ENCODE measurements around the gene EDN1.
A peak's percentile ranks its signal among the peaks of the same experiment; 100 is the strongest.
"Not testable (repeated sequence)": the region's sequence is repeated elsewhere in the genome, so short reads cannot be mapped to it uniquely, and the experiment has no call there.

The EDN1 gene

GRCh38 chr6:12324099-12324498 is 33.9 kb downstream of the EDN1 start:
- Histone ChIP-seq H3K4me1 (ENCODE audit: control insufficient read depth, insufficient read depth, low read length) (peaks cover 18% of the 10 kb centered on the region), H3K4me3 (ENCODE audit: low read length) (no peak overlapping the region), H3K36me3 (ENCODE audit: control insufficient read depth, insufficient read depth, low read length) (no peaks in the 10 kb centered on the region), H3K27me3 (ENCODE audit: control insufficient read depth, insufficient read depth, low read length) (no peaks in the 10 kb centered on the region), H3K9me3 (ENCODE audit: control insufficient read depth, low read length) (no peaks in the 10 kb centered on the region), H3K9ac (ENCODE audit: low read length) (no peak overlapping the region)

- no peak overlapping the region for H3K9ac ChIP-seq (ENCODE audit: low read length)
- no peaks in the 10 kb centered on the region for H3K9me3 ChIP-seq (ENCODE audit: control insufficient read depth, low read length)
- no peaks in the 10 kb centered on the region for H3K36me3 ChIP-seq (ENCODE audit: control insufficient read depth, insufficient read depth, low read length)
- peaks cover 19% of the 10 kb centered on the region for H3K4me1 ChIP-seq (ENCODE audit: control insufficient read depth, insufficient read depth, low read length)
- no peak overlapping the region for H3K4me3 ChIP-seq (ENCODE audit: low read length)
- H3K27me3 ChIP-seq (ENCODE audit: control insufficient read depth, insufficient read depth, low read length) = no peaks in the 10 kb centered on the region
These were observed 34.6 kb downstream of the EDN1 start for GRCh38 chr6:12324748-12325147.

- no peaks in the 10 kb centered on the region for H3K36me3 ChIP-seq (ENCODE audit: control insufficient read depth, insufficient read depth, low read length)
- no peak overlapping the region for H3K4me3 ChIP-seq (ENCODE audit: low read length)
- H3K9ac ChIP-seq (ENCODE audit: low read length) = no peak overlapping the region
- H3K9me3 ChIP-seq (ENCODE audit: control insufficient read depth, low read length) = no peaks in the 10 kb centered on the region
- no peaks in the 10 kb centered on the region for H3K27me3 ChIP-seq (ENCODE audit: control insufficient read depth, insufficient read depth, low read length)
- H3K4me1 ChIP-seq (ENCODE audit: control insufficient read depth, insufficient read depth, low read length) = peaks cover 27% of the 10 kb centered on the region
These were observed 35.7 kb downstream of the EDN1 start for GRCh38 chr6:12325872-12326271.

- no peaks in the 10 kb centered on the region for H3K36me3 ChIP-seq (ENCODE audit: control insufficient read depth, insufficient read depth, low read length)
- no peak overlapping the region for H3K4me3 ChIP-seq (ENCODE audit: low read length)
- H3K27me3 ChIP-seq (ENCODE audit: control insufficient read depth, insufficient read depth, low read length) = no peaks in the 10 kb centered on the region
- no peak overlapping the region for H3K9ac ChIP-seq (ENCODE audit: low read length)
- H3K9me3 ChIP-seq (ENCODE audit: control insufficient read depth, low read length) = no peaks in the 10 kb centered on the region
- peaks cover 37% of the 10 kb centered on the region for H3K4me1 ChIP-seq (ENCODE audit: control insufficient read depth, insufficient read depth, low read length)
These were observed 37.2 kb downstream of the EDN1 start for GRCh38 chr6:12327391-12327790.

- no peaks in the 10 kb centered on the region for H3K36me3 ChIP-seq (ENCODE audit: control insufficient read depth, insufficient read depth, low read length)
These were observed 37.8 kb downstream of the EDN1 start for GRCh38 chr6:12327988-12328387.

GRCh38 chr6:12328701-12329100 is 38.5 kb downstream of the EDN1 start:
- no peaks in the 10 kb centered on the region for H3K9me3 ChIP-seq (ENCODE audit: control insufficient read depth, low read length)
- H3K27me3 ChIP-seq (ENCODE audit: control insufficient read depth, insufficient read depth, low read length) = no peaks in the 10 kb centered on the region
- peaks cover 40% of the 10 kb centered on the region for H3K4me1 ChIP-seq (ENCODE audit: control insufficient read depth, insufficient read depth, low read length)
- no peak overlapping the region for H3K4me3 ChIP-seq (ENCODE audit: low read length)
- H3K36me3 ChIP-seq (ENCODE audit: control insufficient read depth, insufficient read depth, low read length) = no peaks in the 10 kb centered on the region
- H3K9ac ChIP-seq (ENCODE audit: low read length) = no peak overlapping the region

More at GRCh38 chr6:12327988-12328387, 37.8 kb downstream of the EDN1 start:
- no peak overlapping the region for H3K4me3 ChIP-seq (ENCODE audit: low read length)
- H3K9me3 ChIP-seq (ENCODE audit: control insufficient read depth, low read length) = no peaks in the 10 kb centered on the region
- H3K4me1 ChIP-seq (ENCODE audit: control insufficient read depth, insufficient read depth, low read length) = peaks cover 40% of the 10 kb centered on the region
- H3K9ac ChIP-seq (ENCODE audit: low read length) = no peak overlapping the region
- no peaks in the 10 kb centered on the region for H3K27me3 ChIP-seq (ENCODE audit: control insufficient read depth, insufficient read depth, low read length)

GRCh38 chr6:12331474-12331873 is 41.3 kb downstream of the EDN1 start:
- no peak overlapping the region for H3K9ac ChIP-seq (ENCODE audit: low read length)
- H3K36me3 ChIP-seq (ENCODE audit: control insufficient read depth, insufficient read depth, low read length) = no peaks in the 10 kb centered on the region
- H3K4me1 ChIP-seq (ENCODE audit: control insufficient read depth, insufficient read depth, low read length) = peaks cover 50% of the 10 kb centered on the region
- H3K4me3 ChIP-seq (ENCODE audit: low read length) = no peak overlapping the region
- H3K9me3 ChIP-seq (ENCODE audit: control insufficient read depth, low read length) = no peaks in the 10 kb centered on the region
- H3K27me3 ChIP-seq (ENCODE audit: control insufficient read depth, insufficient read depth, low read length) = no peaks in the 10 kb centered on the region

- Histone ChIP-seq H3K36me3 (ENCODE audit: control insufficient read depth, insufficient read depth, low read length) (no peaks in the 10 kb centered on the region), H3K9ac (ENCODE audit: low read length) (peak overlapping the region; percentile 8), H3K4me1 (ENCODE audit: control insufficient read depth, insufficient read depth, low read length) (peaks cover 53% of the 10 kb centered on the region), H3K27me3 (ENCODE audit: control insufficient read depth, insufficient read depth, low read length) (no peaks in the 10 kb centered on the region), H3K9me3 (ENCODE audit: control insufficient read depth, low read length) (no peaks in the 10 kb centered on the region), H3K4me3 (ENCODE audit: low read length) (no peak overlapping the region)
These were observed 42.0 kb downstream of the EDN1 start for GRCh38 chr6:12331951-12332749.

- not testable (repeated sequence) for H3K27me3 ChIP-seq (ENCODE audit: control insufficient read depth, insufficient read depth, low read length); H3K9me3 ChIP-seq (ENCODE audit: control insufficient read depth, low read length); H3K4me3 ChIP-seq (ENCODE audit: low read length); H3K36me3 ChIP-seq (ENCODE audit: control insufficient read depth, insufficient read depth, low read length); H3K9ac ChIP-seq (ENCODE audit: low read length)
- peaks cover 53% of the 10 kb centered on the region for H3K4me1 ChIP-seq (ENCODE audit: control insufficient read depth, insufficient read depth, low read length)
These were observed 42.6 kb downstream of the EDN1 start for GRCh38 chr6:12332750-12333079.

- Histone ChIP-seq H3K9ac (ENCODE audit: low read length) (no peak overlapping the region), H3K4me3 (ENCODE audit: low read length) (no peak overlapping the region), H3K4me1 (ENCODE audit: control insufficient read depth, insufficient read depth, low read length) (peaks cover 53% of the 10 kb centered on the region), H3K27me3 (ENCODE audit: control insufficient read depth, insufficient read depth, low read length) (no peaks in the 10 kb centered on the region), H3K9me3 (ENCODE audit: control insufficient read depth, low read length) (no peaks in the 10 kb centered on the region), H3K36me3 (ENCODE audit: control insufficient read depth, insufficient read depth, low read length) (no peaks in the 10 kb centered on the region)
These were observed 43.0 kb downstream of the EDN1 start for GRCh38 chr6:12333128-12333527.

GRCh38 chr6:12334526-12335130 is 44.5 kb downstream of the EDN1 start:
- Histone ChIP-seq H3K4me1 (ENCODE audit: control insufficient read depth, insufficient read depth, low read length) (peaks cover 48% of the 10 kb centered on the region), H3K9ac (ENCODE audit: low read length) (no peak overlapping the region)

GRCh38 chr6:12335131-12335527 is 45.0 kb downstream of the EDN1 start:
- H3K4me3 ChIP-seq (ENCODE audit: low read length) = no peak overlapping the region
- peaks cover 48% of the 10 kb centered on the region for H3K4me1 ChIP-seq (ENCODE audit: control insufficient read depth, insufficient read depth, low read length)
- H3K36me3 ChIP-seq (ENCODE audit: control insufficient read depth, insufficient read depth, low read length) = no peaks in the 10 kb centered on the region
- H3K27me3 ChIP-seq (ENCODE audit: control insufficient read depth, insufficient read depth, low read length) = no peaks in the 10 kb centered on the region
- H3K9me3 ChIP-seq (ENCODE audit: control insufficient read depth, low read length) = no peaks in the 10 kb centered on the region
- no peak overlapping the region for H3K9ac ChIP-seq (ENCODE audit: low read length)

More at GRCh38 chr6:12334526-12335130, 44.5 kb downstream of the EDN1 start:
- Histone ChIP-seq H3K36me3 (ENCODE audit: control insufficient read depth, insufficient read depth, low read length) (no peaks in the 10 kb centered on the region), H3K4me3 (ENCODE audit: low read length) (no peak overlapping the region), H3K27me3 (ENCODE audit: control insufficient read depth, insufficient read depth, low read length) (no peaks in the 10 kb centered on the region), H3K9me3 (ENCODE audit: control insufficient read depth, low read length) (no peaks in the 10 kb centered on the region)
